LNCAP (cell line): ENCODE results near the gene NUDT6.

ENCODE experiments used
- TF ChIP-seq, protein P1 (sequence below): fragments of 450-650 bp; IDR thresholded peaks from 2 replicates; pipeline ENCODE4 v1.5.1; 2017; ENCODE audit warnings: mild to moderate bottlenecking

NUDT6 gene

DNA sequence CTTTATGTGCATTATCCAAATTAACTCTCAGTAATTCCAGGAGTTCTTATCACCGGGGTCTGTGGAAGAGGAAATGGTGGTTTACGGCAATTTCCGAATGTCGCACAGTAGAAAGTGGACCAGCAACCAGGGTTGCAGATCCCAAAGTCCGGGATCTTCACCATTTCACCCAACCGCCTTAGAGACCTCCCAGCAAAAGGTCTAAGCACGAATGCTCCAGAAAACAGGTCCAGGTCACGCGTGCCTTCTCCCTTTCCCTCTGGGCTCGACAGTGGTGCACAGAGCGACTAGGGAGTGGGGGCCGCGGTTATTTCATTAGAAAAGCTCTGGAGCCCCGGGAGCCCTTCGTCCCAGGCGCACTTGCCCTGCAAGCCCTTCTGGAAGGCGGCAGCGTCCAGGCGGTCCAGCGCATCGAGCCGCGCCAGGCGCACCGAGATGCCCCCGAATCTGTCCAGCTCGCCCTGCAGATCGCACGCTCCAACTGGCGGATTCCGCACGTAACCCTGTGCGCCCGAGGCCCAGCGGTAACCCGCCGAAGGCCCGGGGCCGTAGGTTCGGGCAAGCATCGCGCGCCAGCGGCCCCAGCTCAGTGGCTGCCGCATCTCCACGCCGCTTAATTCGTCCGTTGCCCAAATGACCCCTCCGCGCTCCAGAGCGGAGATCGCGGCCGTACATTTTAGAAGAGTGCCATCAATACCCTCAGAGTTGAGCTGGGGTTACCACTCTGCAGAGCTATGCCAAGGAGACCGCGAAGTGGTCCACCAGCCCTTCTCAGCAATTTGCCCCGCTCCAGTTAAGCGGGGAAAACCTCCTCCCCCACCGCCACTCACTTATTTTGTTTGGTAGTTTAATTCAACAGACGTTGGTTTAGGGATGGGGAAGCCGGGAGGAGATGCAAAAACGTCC is at the start of gene NUDT6:
Gene NUDT6 (minus strand): TSS at position 627 of the 906 bp plus-strand sequence. CDS start 25 bp downstream, at position 602.
- TF ChIP-seq, protein P1, sequence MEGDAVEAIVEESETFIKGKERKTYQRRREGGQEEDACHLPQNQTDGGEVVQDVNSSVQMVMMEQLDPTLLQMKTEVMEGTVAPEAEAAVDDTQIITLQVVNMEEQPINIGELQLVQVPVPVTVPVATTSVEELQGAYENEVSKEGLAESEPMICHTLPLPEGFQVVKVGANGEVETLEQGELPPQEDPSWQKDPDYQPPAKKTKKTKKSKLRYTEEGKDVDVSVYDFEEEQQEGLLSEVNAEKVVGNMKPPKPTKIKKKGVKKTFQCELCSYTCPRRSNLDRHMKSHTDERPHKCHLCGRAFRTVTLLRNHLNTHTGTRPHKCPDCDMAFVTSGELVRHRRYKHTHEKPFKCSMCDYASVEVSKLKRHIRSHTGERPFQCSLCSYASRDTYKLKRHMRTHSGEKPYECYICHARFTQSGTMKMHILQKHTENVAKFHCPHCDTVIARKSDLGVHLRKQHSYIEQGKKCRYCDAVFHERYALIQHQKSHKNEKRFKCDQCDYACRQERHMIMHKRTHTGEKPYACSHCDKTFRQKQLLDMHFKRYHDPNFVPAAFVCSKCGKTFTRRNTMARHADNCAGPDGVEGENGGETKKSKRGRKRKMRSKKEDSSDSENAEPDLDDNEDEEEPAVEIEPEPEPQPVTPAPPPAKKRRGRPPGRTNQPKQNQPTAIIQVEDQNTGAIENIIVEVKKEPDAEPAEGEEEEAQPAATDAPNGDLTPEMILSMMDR: no peak

DNA sequence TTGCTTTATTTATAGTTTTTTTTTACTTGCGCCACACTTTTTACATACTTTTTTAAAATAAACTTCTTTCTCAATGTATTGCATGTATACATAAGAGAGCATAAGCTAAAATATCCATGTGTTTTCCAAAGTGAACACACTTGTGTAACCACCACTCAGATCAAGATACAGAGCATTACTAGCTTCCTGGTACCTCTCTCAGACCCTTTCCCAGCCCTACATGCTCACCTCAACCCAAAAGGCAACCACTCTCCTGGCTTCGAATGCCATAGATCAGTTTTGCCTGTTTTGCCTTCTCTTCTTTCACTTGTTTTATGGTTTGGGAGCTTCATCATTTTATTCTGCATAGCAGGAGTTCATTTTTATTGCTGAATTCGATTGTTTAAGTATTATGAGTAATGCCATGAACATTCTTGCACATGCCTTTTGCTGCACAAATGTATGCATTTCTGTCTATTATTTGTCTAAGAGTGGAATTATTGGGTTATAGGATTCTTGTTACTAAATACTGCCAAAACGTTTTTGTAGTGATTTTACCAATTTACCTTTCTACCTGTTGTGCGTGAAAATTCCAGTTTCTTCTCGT is 45.9 kb upstream of the NUDT6 start:
- TF ChIP-seq, protein P1: no peak

- TF ChIP-seq, protein P1: no peak
Observed at GRCh38 chr4:122967231-122967630, 44.8 kb upstream of the NUDT6 start.

DNA sequence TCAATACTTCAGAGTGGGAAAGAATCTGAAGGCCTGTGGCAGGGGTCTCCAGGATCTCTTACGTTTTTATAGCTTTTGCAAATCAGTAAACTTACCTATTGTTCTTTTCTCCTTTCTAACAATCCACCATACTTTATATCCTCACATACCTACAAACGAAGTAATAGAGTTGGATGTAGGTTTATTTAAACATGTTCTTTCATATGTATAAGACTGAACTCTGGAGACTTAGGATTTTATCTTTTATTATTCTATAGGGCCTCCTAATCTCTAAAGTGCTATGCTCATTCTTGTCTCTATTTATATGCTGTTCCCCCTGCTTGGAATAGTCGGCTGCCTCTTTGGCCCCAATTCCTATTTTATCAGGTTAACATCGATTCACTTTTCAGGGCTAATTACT is 43.8 kb upstream of the NUDT6 start:
- TF ChIP-seq, protein P1: no peak

GRCh38 chr4:122963216-122963615 is 40.8 kb upstream of the NUDT6 start:
- TF ChIP-seq, protein P1: no peak

- TF ChIP-seq, protein P1: no peak
Observed at GRCh38 chr4:122960611-122961000, 38.2 kb upstream of the NUDT6 start.

- TF ChIP-seq, protein P1: no peak
Observed at GRCh38 chr4:122959981-122960610, 37.7 kb upstream of the NUDT6 start.
